B cell (primary cell): ENCODE measurements around the gene CABCOCO1.

Source experiments
- CTCF ChIP-seq: fragments of 200-600 bp; IDR thresholded peaks from one replicate; pipeline ENCODE4 v1.8.0; 2022; ENCODE audit warnings: antibody characterized with exemption, mild to moderate bottlenecking
- EZH2 ChIP-seq: IDR thresholded peaks from 2 replicates; pipeline ENCODE4 v1.6.1; 2012; ENCODE audit warnings: borderline replicate concordance, low read depth, mild to moderate bottlenecking, moderate library complexity, low read length; ENCODE audit not compliant: insufficient read depth, poor library complexity, severe bottlenecking

DNA sequence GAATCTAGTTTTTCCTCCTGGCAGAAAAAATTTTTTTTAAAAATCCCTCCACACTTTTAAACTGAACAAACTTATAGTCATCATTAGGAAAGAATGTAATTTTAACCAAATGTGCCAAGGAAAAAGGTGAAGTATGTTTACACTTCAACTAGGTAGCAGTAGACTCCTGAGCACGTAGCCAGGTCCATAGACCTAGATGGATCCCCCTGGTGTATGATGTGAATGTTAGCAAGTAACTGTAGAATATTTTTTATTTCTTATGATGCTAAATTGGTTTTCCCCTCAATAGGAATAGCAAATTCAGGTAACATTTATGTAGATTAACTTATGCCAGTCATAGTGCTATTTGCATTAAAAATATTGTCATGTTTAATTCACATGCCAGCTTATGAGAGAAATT is 19.6 kb downstream of the CABCOCO1 start:
- TF ChIP-seq CTCF (no peak), EZH2 (no peak)
